Muscle of leg (tissue), 11 donors: ENCODE measurements around the gene PLA2G4A. TPM values are rescaled to one million over a fixed set of nuclear protein-coding genes. Genes with fewer than 3 reads are reported as not detected.
A peak's percentile ranks its signal among the peaks of the same experiment; 100 is the strongest.

Experiments used
- DNase-seq: peaks from one replicate; pipeline ENCODE4 v3.0.0; 2013
- H3K27ac ChIP-seq: one replicate; pipeline ENCODE4 v1.5.1; 2013; ENCODE audit warnings: mild to moderate bottlenecking, low read length, control low read depth
- H3K27me3 ChIP-seq: one replicate; pipeline ENCODE4 v1.6.1; 2013; ENCODE audit warnings: low read length; ENCODE audit not compliant: control insufficient read depth, insufficient read depth
- H3K36me3 ChIP-seq: one replicate; pipeline ENCODE4 v1.6.1; 2013; ENCODE audit warnings: low read length; ENCODE audit not compliant: control insufficient read depth, insufficient read depth
- H3K4me1 ChIP-seq: one replicate; pipeline ENCODE4 v1.6.1; 2013; ENCODE audit warnings: low read length; ENCODE audit not compliant: control insufficient read depth, insufficient read depth
- H3K4me3 ChIP-seq: one replicate; pipeline ENCODE4 v1.5.1; 2013; ENCODE audit warnings: low read length, control low read depth
- H3K9me3 ChIP-seq: replicated peaks from 2 replicates; pipeline ENCODE4 v1.6.1; 2013; ENCODE audit warnings: low read depth, low read length; ENCODE audit not compliant: control insufficient read depth
- WGBS: methylation state at CpG from one replicate; pipeline ENCODE4 v1.1.5; 2013; ENCODE audit warnings: missing lambda C conversion rate; ENCODE audit not compliant: insufficient coverage; 5-methylcytosine and 5-hydroxymethylcytosine counted together
- polyA plus RNA-seq, 8 donors: library from polyadenylated mRNA; unstranded; fragments of 120-200 nt; gene quantifications; one replicate each; pipeline versions ENCODE4 v1.2.1 to v1.2.3, GENCODE V29; 2013; ENCODE audit warnings: inconsistent platforms in 1 of 8, low replicate concordance in 1 of 8; ENCODE audit not compliant: insufficient read length in 8 of 8, insufficient read depth in 1 of 8
- total RNA-seq: library from RNA; stranded (reverse); fragments of 120-200 nt; gene quantifications from one replicate; pipeline ENCODE4 v1.2.4, GENCODE V29; 2013

The PLA2G4A gene
- total and polyA plus RNA-seq, 9 donors: 2.8 to 7.8 (median 4.1) TPM

DNA sequence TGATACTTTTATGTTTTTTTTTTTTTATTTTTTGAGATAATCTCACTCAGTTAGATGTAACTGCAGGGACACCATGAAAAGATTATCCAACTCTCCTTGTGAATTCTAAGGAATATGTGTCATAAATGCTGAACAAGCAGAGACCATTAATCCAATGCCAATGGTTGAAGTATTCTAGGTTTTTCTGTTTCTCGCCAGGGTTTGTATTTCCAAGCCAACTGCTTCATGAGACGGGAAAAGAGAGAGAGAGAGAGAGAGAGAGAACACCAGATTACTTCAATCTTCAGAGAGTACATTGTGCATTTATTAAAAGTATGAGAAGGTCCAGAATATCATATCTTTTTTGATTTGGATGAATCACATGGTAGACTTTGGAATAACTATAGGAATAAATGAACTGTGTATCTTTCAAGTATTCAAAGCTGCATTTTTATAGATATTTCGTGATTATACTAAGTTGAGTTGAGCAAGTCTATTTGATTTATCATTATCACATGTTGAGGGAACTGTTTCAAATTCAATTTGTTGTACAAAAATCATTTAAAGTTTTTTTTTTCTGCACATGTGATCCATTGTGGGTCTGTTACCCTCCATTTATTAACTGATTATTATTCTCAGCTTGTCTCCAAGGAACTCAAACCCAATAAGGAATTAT, 108.4 kb downstream of the PLA2G4A start:
- peak; percentile 53 for DNase-seq
- WGBS: no CpG with 5 or more reads among the region's 3 CpGs

DNA sequence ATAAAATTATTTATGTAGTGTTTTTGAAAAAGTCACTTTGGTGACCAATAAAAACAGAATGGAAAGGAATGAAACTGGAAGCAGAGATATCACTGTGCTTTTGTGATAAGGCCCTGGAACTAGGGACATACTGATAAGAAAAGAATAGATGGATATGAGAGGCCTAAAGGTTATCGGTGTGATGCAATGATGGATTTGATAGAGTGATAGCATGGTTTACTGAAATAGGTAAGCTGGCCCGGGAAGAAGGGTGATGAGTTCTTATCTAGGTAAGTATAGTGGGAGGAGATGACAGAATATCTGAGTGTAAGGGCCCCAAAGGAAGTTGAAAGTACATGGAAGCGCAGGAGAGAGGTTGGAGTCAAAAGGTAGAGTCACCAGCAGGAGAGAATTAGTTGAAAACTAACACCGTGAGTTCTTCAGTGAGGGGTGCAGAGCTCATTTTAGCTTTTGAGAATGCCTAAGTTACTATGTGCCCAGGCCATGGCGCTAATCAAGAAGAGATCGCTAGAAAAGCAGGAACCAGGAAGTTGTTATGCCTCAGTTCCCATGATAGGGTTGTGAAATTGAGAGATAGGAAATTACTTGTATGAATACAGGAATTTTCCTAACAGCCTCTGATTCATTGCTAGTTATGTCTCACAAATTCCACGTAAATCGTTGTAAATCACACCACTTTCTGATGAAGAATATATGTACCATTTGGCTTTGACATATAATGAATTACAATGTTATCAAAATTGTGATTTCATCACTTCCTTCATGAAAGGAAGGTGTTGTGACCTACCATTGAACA, 115.3 kb downstream of the PLA2G4A start:
- no peaks in the 10 kb centered on the region for H3K27me3 ChIP-seq
- no peak overlapping the region for H3K4me3 ChIP-seq
- no peaks in the 10 kb centered on the region for H3K36me3 ChIP-seq
- no peaks in the 10 kb centered on the region for H3K9me3 ChIP-seq
- WGBS: 98% methylated on average over 5 of the region's 8 CpGs
- H3K4me1 ChIP-seq: no peaks in the 10 kb centered on the region
- H3K27ac ChIP-seq: no peak overlapping the region
- no peak for DNase-seq

More for the DNA sequence above, 108.4 kb downstream of the PLA2G4A start:
- H3K4me3 ChIP-seq: no peak overlapping the region
- no peaks in the 10 kb centered on the region for H3K9me3 ChIP-seq
- no peaks in the 10 kb centered on the region for H3K4me1 ChIP-seq
- H3K27ac ChIP-seq: no peak overlapping the region
- H3K36me3 ChIP-seq: no peaks in the 10 kb centered on the region
- H3K27me3 ChIP-seq: no peaks in the 10 kb centered on the region

DNA sequence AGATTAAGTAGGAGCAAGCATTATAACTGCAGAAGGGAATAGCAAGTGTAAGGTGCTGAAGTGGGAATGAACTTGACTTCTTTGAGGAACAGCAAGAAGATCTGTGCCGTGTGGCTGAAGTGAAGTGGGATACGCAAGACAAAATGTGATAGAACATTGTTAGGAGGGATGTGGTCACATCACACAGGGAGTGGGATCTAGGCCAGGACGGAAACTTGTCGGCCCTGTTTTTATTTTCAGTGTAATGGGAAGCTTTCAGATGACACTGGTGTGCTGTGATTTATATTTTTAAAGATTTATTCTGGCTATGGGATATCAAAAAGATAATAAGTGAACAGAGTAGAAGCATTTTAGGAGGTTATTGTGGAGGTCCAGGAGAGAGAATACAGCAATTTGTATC, 116.4 kb downstream of the PLA2G4A start:
- 90% methylated on average over 4 of the region's 4 CpGs for WGBS

DNA sequence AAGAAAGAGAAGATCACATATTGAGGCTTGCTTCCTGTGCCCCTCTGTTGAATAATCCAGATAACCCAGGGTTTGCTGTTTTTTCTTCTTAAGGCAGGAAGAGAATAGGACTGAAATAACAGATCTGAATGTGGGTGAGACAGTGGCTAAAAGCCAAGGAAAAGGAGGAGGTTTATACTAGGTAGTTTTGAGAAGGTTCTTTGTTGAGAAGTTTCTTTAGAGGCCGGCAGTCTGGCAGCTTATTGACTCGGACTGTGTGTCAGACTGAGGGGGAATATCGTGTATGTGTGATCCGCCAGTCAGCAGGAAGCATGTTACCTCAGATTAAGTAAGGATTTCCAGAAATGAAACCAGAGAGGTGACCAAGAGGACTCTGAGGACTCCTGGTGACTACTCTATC, 119.8 kb downstream of the PLA2G4A start:
- no peak overlapping the region for H3K27ac ChIP-seq
- H3K4me1 ChIP-seq: no peaks in the 10 kb centered on the region
- no peaks in the 10 kb centered on the region for H3K27me3 ChIP-seq
- H3K36me3 ChIP-seq: no peaks in the 10 kb centered on the region
- no peak for DNase-seq
- 51% methylated on average over 4 of the region's 4 CpGs for whole genome bisulfite sequencing
- no peak overlapping the region for H3K4me3 ChIP-seq
- no peaks in the 10 kb centered on the region for H3K9me3 ChIP-seq

More for the DNA sequence above, 116.4 kb downstream of the PLA2G4A start:
- H3K4me3 ChIP-seq: no peak overlapping the region
- H3K4me1 ChIP-seq: no peaks in the 10 kb centered on the region
- H3K9me3 ChIP-seq: no peaks in the 10 kb centered on the region
- no peaks in the 10 kb centered on the region for H3K27me3 ChIP-seq
- no peaks in the 10 kb centered on the region for H3K36me3 ChIP-seq
- no peak overlapping the region for H3K27ac ChIP-seq
- DNase-seq: no peak

DNA sequence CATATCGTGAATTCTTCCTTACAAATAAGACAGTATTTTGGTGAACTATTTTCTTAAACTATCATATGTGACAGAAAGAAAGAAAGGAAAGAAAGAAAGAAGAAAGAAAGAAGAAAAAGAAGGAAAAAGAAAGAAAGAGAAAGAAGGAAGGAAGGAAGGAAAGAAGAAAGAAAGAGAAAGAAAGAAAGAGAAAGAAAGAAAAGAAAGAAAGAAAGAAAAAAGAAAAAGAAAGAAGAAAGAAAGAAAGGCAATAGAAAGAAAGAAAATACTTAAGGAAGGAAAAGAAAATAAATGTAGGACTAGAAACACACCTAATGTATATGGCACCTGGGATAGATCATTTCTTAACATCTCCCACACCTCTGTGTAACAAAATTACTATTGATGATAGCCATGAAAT, 120.4 kb downstream of the PLA2G4A start:
- Histone ChIP-seq H3K36me3 (no peaks in the 10 kb centered on the region), H3K27me3 (no peaks in the 10 kb centered on the region), H3K4me3 (no peak overlapping the region), H3K27ac (no peak overlapping the region), H3K4me1 (no peaks in the 10 kb centered on the region), H3K9me3 (no peaks in the 10 kb centered on the region)
- DNase-seq: no peak
- no CpG with 5 or more reads among the region's 1 CpG for WGBS

DNA sequence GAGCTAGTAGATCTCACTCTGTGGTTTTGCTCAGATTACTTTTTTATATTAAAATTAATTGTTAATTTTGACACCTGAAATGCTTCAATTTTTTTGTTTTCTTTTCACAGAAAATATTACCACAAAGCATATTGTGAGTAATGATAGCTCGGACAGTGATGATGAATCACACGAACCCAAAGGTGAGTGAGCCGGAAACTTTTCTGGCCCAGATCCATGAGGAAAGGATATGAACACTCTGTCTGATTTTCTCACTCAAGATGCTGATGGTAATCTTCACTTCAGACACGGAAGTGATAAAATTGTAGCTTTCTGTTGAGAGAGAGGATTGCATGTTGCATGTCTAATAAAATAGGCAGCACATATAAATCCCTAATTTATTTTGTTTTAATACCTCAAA, 121.8 kb downstream of the PLA2G4A start:
- no peak for DNase-seq
- Histone ChIP-seq H3K4me1 (no peaks in the 10 kb centered on the region), H3K36me3 (no peaks in the 10 kb centered on the region), H3K9me3 (no peaks in the 10 kb centered on the region), H3K4me3 (no peak overlapping the region), H3K27me3 (no peaks in the 10 kb centered on the region), H3K27ac (no peak overlapping the region)
- WGBS: 96% methylated on average over 3 of the region's 4 CpGs

DNA sequence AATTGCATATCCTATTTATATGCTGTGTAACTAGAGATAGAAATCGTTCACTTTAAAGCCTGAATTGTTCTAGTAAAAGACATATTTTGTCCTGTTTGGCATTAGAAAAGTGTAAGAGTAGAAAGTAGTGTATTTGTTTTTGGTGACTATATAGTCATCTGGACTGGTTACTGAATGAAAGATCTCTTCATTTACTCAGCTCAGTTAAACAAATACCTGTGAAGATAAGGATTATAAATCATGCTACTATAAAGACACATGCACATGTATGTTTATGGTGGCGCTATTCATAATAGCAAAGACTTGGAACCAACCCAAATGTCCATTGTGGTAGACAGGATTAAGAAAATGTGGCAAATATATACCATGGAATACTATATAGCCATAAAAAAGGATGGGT, 125.1 kb downstream of the PLA2G4A start:
- Histone ChIP-seq H3K9me3 (no peaks in the 10 kb centered on the region), H3K27me3 (no peaks in the 10 kb centered on the region), H3K4me3 (no peak overlapping the region), H3K27ac (no peak overlapping the region), H3K4me1 (no peaks in the 10 kb centered on the region), H3K36me3 (no peaks in the 10 kb centered on the region)
- WGBS: no CpG with 5 or more reads among the region's 2 CpGs
- DNase-seq: no peak

DNA sequence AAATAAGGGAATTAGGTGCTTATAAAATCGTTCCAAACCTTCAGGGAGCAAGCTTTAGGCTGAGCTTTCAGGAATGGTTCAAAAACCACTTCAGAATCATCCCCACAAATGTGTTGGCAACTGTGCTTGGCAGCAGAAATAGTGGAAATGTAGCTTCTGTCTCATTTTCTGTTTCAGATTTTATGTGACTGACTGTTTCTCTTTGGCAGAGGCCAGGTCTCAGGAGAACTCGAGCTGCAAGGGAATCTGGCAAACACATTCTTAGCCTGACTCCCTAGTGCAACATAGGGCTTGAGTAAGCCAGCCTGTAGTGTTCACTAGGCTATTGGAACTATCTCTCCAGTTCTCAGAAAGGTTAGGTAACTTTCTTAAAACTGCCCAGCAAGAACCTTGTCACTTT, 128.6 kb downstream of the PLA2G4A start:
- H3K4me1 ChIP-seq: no peaks in the 10 kb centered on the region
- H3K27me3 ChIP-seq: no peaks in the 10 kb centered on the region
- H3K36me3 ChIP-seq: no peaks in the 10 kb centered on the region
- WGBS: 0% methylated on average over 1 of the region's 2 CpGs
- no peaks in the 10 kb centered on the region for H3K9me3 ChIP-seq
- no peak overlapping the region for H3K27ac ChIP-seq
- H3K4me3 ChIP-seq: no peak overlapping the region
- peak; percentile 91 for DNase-seq

DNA sequence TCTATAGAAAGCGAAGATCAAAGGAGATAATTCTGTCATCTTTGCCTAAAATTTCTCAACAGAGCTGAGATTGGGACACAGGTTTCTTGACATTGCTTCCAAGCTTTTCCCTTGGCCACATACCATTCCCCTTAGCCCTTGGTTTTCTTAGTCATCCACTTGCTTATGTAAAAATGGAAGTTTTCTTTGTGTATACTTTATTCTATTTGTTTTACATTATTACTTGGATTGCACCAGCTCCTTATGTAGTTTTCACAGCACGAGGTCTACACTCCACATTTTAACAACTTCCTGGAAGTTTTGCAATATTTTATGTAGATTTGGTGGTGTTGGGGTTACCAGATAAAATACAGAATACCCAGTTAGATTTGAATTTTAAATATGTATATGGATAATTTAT, 129.8 kb downstream of the PLA2G4A start:
- no peaks in the 10 kb centered on the region for H3K27me3 ChIP-seq
- H3K4me3 ChIP-seq: no peak overlapping the region
- DNase-seq: peak; percentile 10
- H3K27ac ChIP-seq: no peak overlapping the region
- H3K4me1 ChIP-seq: no peaks in the 10 kb centered on the region
- no peaks in the 10 kb centered on the region for H3K36me3 ChIP-seq
- WGBS: no CpG with 5 or more reads among the region's 2 CpGs
- H3K9me3 ChIP-seq: no peaks in the 10 kb centered on the region

DNA sequence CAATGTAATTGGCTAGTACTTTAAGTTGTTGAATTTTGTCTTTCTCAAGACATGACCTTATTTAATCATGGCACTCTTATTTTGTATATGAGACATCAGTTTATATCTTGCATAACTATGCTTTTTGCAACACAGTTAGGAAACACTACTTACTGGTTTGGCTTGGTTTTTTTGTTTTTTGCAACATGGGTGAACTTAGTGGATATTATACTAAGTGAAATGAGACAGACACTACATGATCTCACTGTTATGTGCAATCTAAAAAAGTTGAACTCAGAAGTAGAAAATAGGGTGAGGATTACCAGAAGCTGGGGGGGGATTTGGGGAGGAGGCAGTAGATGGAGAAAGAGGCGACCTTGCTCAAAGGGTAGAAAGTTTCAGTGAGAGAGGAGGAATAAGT, 132.1 kb downstream of the PLA2G4A start:
- DNase-seq: no peak
- no peak overlapping the region for H3K4me3 ChIP-seq
- no CpG with 5 or more reads among the region's 1 CpG for WGBS

More for the DNA sequence above, 132.1 kb downstream of the PLA2G4A start:
- no peaks in the 10 kb centered on the region for H3K27me3 ChIP-seq
- H3K9me3 ChIP-seq: no peaks in the 10 kb centered on the region
- H3K4me1 ChIP-seq: no peaks in the 10 kb centered on the region
- no peak overlapping the region for H3K27ac ChIP-seq
- H3K36me3 ChIP-seq: no peaks in the 10 kb centered on the region
